Astrocyte (in vitro differentiated cells and primary cell): Measurements from ENCODE around the gene GSTA2.

Source experiments
- CTCF ChIP-seq: IDR thresholded peaks from 2 replicates; pipeline ENCODE4 v1.5.1; 2011; ENCODE audit warnings: low read depth, mild to moderate bottlenecking, inconsistent platforms, low read length, moderate library complexity; ENCODE audit not compliant: insufficient read depth
- EZH2 ChIP-seq: IDR thresholded peaks from 2 replicates; pipeline ENCODE4 v1.6.1; 2012; ENCODE audit warnings: mild to moderate bottlenecking, low read length, inconsistent platforms; ENCODE audit not compliant: insufficient read depth

DNA sequence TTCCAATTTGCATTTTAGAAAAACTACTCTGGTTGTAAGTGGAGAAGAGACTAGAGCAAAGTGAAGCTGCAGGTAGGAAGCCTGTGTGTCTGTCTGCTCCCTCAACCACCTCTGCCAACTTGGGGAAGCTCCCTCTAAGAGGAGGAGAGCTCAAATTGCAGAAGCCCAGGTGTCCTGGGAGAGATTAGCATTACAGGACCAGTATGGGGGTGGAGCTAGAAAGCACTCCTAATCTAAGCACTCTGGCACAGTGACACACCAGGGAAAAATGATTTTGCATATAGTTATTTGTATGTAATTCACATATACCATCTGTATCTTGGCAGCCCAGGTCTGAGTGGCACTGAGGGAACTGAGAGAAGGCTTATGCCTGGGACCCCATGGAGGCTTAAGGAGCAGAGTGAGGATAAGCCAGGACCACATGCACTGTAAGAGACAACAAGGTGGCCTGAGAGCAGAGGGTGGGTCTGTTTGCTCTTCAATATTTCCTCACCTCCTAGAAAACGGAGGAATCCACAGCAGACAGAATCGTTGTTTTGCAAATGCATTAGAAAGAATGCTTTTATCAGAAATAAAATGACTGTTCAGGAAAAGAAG is 13.6 kb downstream of the GSTA2 start:
- no peak for TF ChIP-seq CTCF
- no peak for TF ChIP-seq EZH2
